ENCODE data around the gene SOD1. TPM values are rescaled to one million over a fixed set of nuclear protein-coding genes. Genes with fewer than 3 reads are reported as not detected.

The SOD1 gene
- total and polyA plus RNA-seq, 8 donors, result 45.5 to 358 (median 177) TPM

DNA sequence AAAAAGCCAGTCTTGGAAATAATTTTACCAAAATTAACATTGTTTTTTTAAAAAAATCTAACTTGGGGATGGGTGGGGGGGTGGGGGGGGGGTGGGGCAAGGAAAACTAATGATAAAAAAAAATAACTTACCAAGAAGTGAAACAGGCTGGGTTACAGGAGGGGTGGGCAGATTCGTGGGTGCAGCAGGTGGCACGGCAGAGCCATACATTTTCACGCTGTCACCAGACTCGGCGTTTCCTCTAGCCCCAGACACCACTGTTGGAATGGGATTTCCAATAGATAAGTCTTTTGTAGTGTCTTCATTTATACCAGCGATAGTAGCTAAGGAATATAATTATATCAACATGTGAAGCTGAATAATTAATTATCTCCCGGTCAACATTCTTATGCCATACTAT, 25.4 kb downstream of the SOD1 start:
- no peak for DNase-seq
- WGBS, 5 donors, result 87 to 96% (median 92%) methylated on average over 7 of the region's 7 CpGs
- Histone ChIP-seq H3K4me1 (peaks cover 0 to 3% (median 0%) of the 10 kb centered on the region in 4 donors), H3K27ac (no peak overlapping the region), H3K9me3 (no peaks in the 10 kb centered on the region), H3K36me3 (peaks cover 34 to 97% (median 91%) of the 10 kb centered on the region in 4 donors), H3K4me3 (no peak overlapping the region), H3K27me3 (no peaks in the 10 kb centered on the region)
- intact Hi-C loops (cut with DNase I; ENCODE audit: low total_unique reads), result no loop called here
- TF ChIP-seq POLR2A (IDR thresholded peaks at IDR 0.05) (no peak), EP300 (IDR thresholded peaks at IDR 0.05) (no peak), POLR2AphosphoS5 (IDR thresholded peaks at IDR 0.05) (no peak)
- TF ChIP-seq, protein P1, sequence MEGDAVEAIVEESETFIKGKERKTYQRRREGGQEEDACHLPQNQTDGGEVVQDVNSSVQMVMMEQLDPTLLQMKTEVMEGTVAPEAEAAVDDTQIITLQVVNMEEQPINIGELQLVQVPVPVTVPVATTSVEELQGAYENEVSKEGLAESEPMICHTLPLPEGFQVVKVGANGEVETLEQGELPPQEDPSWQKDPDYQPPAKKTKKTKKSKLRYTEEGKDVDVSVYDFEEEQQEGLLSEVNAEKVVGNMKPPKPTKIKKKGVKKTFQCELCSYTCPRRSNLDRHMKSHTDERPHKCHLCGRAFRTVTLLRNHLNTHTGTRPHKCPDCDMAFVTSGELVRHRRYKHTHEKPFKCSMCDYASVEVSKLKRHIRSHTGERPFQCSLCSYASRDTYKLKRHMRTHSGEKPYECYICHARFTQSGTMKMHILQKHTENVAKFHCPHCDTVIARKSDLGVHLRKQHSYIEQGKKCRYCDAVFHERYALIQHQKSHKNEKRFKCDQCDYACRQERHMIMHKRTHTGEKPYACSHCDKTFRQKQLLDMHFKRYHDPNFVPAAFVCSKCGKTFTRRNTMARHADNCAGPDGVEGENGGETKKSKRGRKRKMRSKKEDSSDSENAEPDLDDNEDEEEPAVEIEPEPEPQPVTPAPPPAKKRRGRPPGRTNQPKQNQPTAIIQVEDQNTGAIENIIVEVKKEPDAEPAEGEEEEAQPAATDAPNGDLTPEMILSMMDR (IDR thresholded peaks at IDR 0.05), result no peak

DNA sequence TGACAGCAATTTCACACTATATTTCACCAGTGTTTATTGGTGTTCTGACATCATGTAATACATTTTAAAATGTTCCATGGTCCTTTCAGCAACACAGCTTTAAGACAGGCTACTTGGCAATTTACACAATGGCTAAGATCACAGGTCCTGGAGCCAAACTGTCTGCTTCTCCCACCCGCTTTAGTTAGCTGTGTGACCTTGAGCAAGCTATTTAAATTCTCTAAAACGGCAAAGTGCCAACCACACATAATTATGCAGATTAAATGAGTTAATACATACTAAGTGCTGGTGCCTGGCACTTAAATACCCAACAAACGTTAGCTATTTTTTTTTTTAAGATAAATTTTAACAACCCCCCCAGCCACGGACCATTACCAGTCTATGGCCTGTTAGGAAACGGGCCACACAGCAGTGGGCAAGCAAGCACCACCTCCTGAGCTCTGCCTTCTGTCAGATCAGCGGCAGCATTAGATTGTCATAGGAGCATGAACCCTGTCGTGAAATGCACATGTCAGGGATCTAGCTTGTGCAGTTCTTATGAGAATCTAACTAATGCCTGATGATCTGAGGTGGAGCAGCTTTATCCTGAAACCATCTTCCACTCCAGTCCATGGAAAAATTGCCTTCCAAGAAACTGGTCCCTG, 26.9 kb downstream of the SOD1 start:
- intact Hi-C loops (cut with DNase I; ENCODE audit: low total_unique reads), result no loop called here
- WGBS, 5 donors, result 75 to 80% (median 76%) methylated on average over 7 of the region's 7 CpGs
- Histone ChIP-seq H3K36me3 (peaks cover 45 to 100% (median 100%) of the 10 kb centered on the region in 4 donors), H3K4me1 (no peaks in the 10 kb centered on the region), H3K27ac (no peak overlapping the region), H3K27me3 (no peaks in the 10 kb centered on the region), H3K9me3 (no peaks in the 10 kb centered on the region), H3K4me3 (no peak overlapping the region)
- no peak for DNase-seq
- TF ChIP-seq EP300 (IDR thresholded peaks at IDR 0.05), result no peak

DNA sequence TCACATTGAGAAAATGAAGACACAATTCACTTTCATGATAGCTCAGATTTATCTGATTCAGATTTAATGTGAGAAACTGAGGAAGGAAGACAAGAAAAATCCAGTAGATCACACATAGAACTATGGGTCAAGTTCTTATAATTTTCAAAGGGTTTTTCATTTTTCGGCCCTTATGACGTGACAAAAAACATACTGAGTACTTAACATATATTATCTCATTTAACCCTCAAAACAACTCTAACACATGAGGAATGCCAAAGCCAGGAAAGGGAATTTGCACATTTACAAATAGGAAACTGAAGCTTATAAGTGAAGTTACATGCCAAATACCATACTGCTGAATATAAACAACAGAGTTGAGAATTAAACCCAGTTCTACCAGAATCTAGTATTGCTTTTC, 27.6 kb downstream of the SOD1 start:
- H3K36me3 ChIP-seq, result peaks cover 45 to 100% (median 100%) of the 10 kb centered on the region in 4 donors

GRCh38 chr21:31688603-31689368, 29.3 kb downstream of the SOD1 start:
- H3K36me3 ChIP-seq, result peaks cover 43 to 100% (median 100%) of the 10 kb centered on the region in 4 donors
- H3K27me3 ChIP-seq, result no peaks in the 10 kb centered on the region
- TF ChIP-seq POLR2A (IDR thresholded peaks at IDR 0.05) (no peak), POLR2AphosphoS5 (IDR thresholded peaks at IDR 0.05) (no peak), EP300 (IDR thresholded peaks at IDR 0.05) (no peak)
- TF ChIP-seq, protein P1 (IDR thresholded peaks at IDR 0.05), result no peak
- no peaks in the 10 kb centered on the region for H3K4me1 ChIP-seq
- no peak for DNase-seq
- intact Hi-C loops (cut with DNase I; ENCODE audit: low total_unique reads), result no loop called here
- WGBS, 5 donors, result 92 to 96% (median 93%) methylated on average over 5 of the region's 5 CpGs
- H3K27ac ChIP-seq, result no peak overlapping the region
- no peak overlapping the region for H3K4me3 ChIP-seq
- H3K9me3 ChIP-seq, result no peaks in the 10 kb centered on the region

More for the DNA sequence above, 27.6 kb downstream of the SOD1 start:
- Histone ChIP-seq H3K27me3 (no peaks in the 10 kb centered on the region), H3K27ac (no peak overlapping the region), H3K4me3 (no peak overlapping the region), H3K4me1 (no peaks in the 10 kb centered on the region), H3K9me3 (no peaks in the 10 kb centered on the region)
- DNase-seq, result no peak
- intact Hi-C loops (cut with DNase I; ENCODE audit: low total_unique reads), result no loop called here
- WGBS, 5 donors, result 88 to 95% (median 93%) methylated on average over 2 of the region's 2 CpGs
- TF ChIP-seq EP300 (IDR thresholded peaks at IDR 0.05), result no peak
- no peak for TF ChIP-seq POLR2AphosphoS5 (IDR thresholded peaks at IDR 0.05)
- no peak for TF ChIP-seq POLR2A (IDR thresholded peaks at IDR 0.05)
- TF ChIP-seq, protein P1 (IDR thresholded peaks at IDR 0.05), result no peak
